Heart right ventricle (tissue), 16 donors: ENCODE data around the gene DCTN2. TPM values are rescaled to one million over a fixed set of nuclear protein-coding genes. Genes with fewer than 3 reads are reported as not detected.
A peak's percentile ranks its signal among the peaks of the same experiment; 100 is the strongest.

Source experiments
- ATAC-seq, 8 donors: fragments of 200-7000 bp; cut with Tn5 transposase; one replicate each; pipeline ENCODE4 v1.9.1; 2020; ENCODE audit warnings: mild to moderate bottlenecking in 8 of 8, moderate library complexity in 8 of 8, moderate number of reproducible peaks in 1 of 8
- DNase-seq, 2 donors: peaks; one replicate each; pipeline ENCODE4 v3.0.0-alpha.2; 2020
- H3K27ac ChIP-seq, 10 donors: fragments of 200-600 bp; sonication (generic) in 2 of 10; one replicate each; pipeline versions ENCODE4 v1.5.0 to v1.8.0; 2020 to 2022; ENCODE audit warnings: mild to moderate bottlenecking in 3 of 10
- H3K27me3 ChIP-seq, 7 donors: fragments of 200-600 bp; one replicate each; pipeline ENCODE4 v1.8.0; 2021 to 2022; ENCODE audit warnings: mild to moderate bottlenecking in 2 of 7
- H3K36me3 ChIP-seq, 9 donors: fragments of 200-600 bp; sonication (generic) in 1 of 9; one replicate each; pipeline versions ENCODE4 v1.5.0 to v1.8.0; 2020 to 2022; ENCODE audit warnings: mild to moderate bottlenecking in 2 of 9
- H3K4me1 ChIP-seq, 9 donors: fragments of 200-600 bp; sonication (generic) in 1 of 9; one replicate each; pipeline versions ENCODE4 v1.5.0 to v1.8.0; 2020 to 2022; ENCODE audit warnings: mild to moderate bottlenecking in 4 of 9
- H3K4me3 ChIP-seq, 10 donors: fragments of 200-600 bp; sonication (generic) in 2 of 10; one replicate each; pipeline versions ENCODE4 v1.5.0 to v1.8.0; 2020 to 2022; ENCODE audit warnings: mild to moderate bottlenecking in 7 of 10, moderate library complexity in 2 of 10
- H3K9me3 ChIP-seq, 11 donors: fragments of 200-600 bp in 10 of 11; sonication (generic) in 2 of 11; one replicate each; pipeline versions ENCODE4 v1.5.0 to v1.8.0; 2013 to 2022; ENCODE audit warnings: mild to moderate bottlenecking in 2 of 11, control low read depth in 1 of 11, moderate library complexity in 1 of 11
- CTCF ChIP-seq, 9 donors: fragments of 200-600 bp; sonication (generic) in 2 of 9; IDR thresholded peaks; one replicate each; pipeline versions ENCODE4 v1.5.0 to v1.8.0; 2021 to 2022; ENCODE audit warnings: antibody characterized with exemption in 9 of 9, mild to moderate bottlenecking in 5 of 9, moderate library complexity in 1 of 9
- WGBS, 2 donors: extraction: QIAGEN DNeasy Blood & Tissue Kit; methylation state at CpG; one replicate each; pipeline ENCODE4 v1.1.7; 2013; ENCODE audit warnings: inconsistent platforms in 1 of 2; 5-methylcytosine and 5-hydroxymethylcytosine counted together
- intact Hi-C, 10 donors: fragments of 100-400 bp; cut with DNase I; formaldehyde crosslinking; loops; one replicate each; pipeline versions ENCODE4 v1.11.1 to v1.14.2; 2022
- microRNA-seq, 2 donors: library from miRNA; unstranded; fragments of <30 nt; microRNA quantifications; one replicate each; pipeline ENCODE4 v1.2.0, GENCODE V29; 2021
- polyA plus RNA-seq, 2 donors: library from polyadenylated mRNA; stranded (reverse); fragments of 200-250 nt; gene quantifications; one replicate each; pipeline ENCODE4 v1.2.3, GENCODE V29; 2013
- total RNA-seq, 10 donors: library from RNA; stranded (reverse); fragmentation: NEBNext Ultra II Directional in 3 of 10; extraction: Animal tissue kit (Norgen Biotek cat#: 25700) in 3 of 10; gene quantifications; one replicate each; pipeline versions ENCODE4 v1.2.1 to v1.2.4, GENCODE V29; 2021 to 2023
- donor health status: Arrhythmogenic right ventricular cardiomyopathy.
- donor health status: ischemic (EF 13 %, LVEDD 7.1; RV severe dilation, severe dysfunction).
- donor health status: healthy with polysubstance abuse.
- donor health status: DM: no; HTN: yes; CAD: no.
- donor health status: DM: no; HTN: no; CAD: no.
- donor health status: ischemic (EF 25% LVEDD 6.9; RV normal size, moderate dysfunction).
- donor health status: ischemic (EF 25% LVEDD 5.7; RV mildly dilated, moderate dysfunction).
- donor health status: healthy.
- donor health status: DM: yes; HTN: yes; CAD: no.
- donor health status: Ischemic cardiomyopathy.
- donor health status: ischemic (EF 35%, LVEDD 5.7; RV mildly dilated, moderate dysfunction).
- donor health status: nonischemic (EF 11% LVEDD 7.7; RV severe dilation, severe dysfunction).
- donor health status: DM: yes; HTN: yes; CAD: no.
- donor health status: PGD.
- donor health status: ischemic (EF 29% LVEDD 5.4; RV normal size, mild dysfunction).
- donor health status: nonischemic (EF 23%, LVEDD 6.1; RV moderate dilation, normal function).

DCTN2 gene
- total and polyA plus RNA-seq, 12 donors = 45.9 to 174 (median 101) TPM

GRCh38 chr12:57487055-57487596, 59.9 kb downstream of the DCTN2 start:
- WGBS, 2 donors = 91 to 93% methylated on average over 27 of the region's 27 CpGs
- Histone ChIP-seq H3K36me3 (peaks cover 0 to 33% (median 23%) of the 10 kb centered on the region in 9 donors), H3K27ac (peak overlapping the region in 8 of 10 donors; percentile 9 to 90 (median 70)), H3K4me1 (peaks cover 9 to 21% (median 13%) of the 10 kb centered on the region in 9 donors), H3K4me3 (peak overlapping the region in 9 of 10 donors; percentile 67 to 96 (median 86)), H3K27me3 (no peaks in the 10 kb centered on the region), H3K9me3 (no peaks in the 10 kb centered on the region)
- no peak for DNase-seq
- TF ChIP-seq CTCF (IDR thresholded peaks at IDR 0.05) = no peak
- intact Hi-C loops = loop anchor here in 1 of 10 donors (1.0 kb wide), 1 partner anchor 33 kb away; the partner anchor contains the start of gene DDIT3
- no peak for ATAC-seq

- H3K4me1 ChIP-seq = peaks cover 9 to 28% (median 13%) of the 10 kb centered on the region in 9 donors
- ATAC-seq = no peak
- no peak for DNase-seq
- no peaks in the 10 kb centered on the region for H3K9me3 ChIP-seq
- TF ChIP-seq CTCF (IDR thresholded peaks at IDR 0.05) = no peak
- intact Hi-C loops = no loop called here
- H3K27me3 ChIP-seq = peaks cover 0 to 10% (median 0%) of the 10 kb centered on the region in 7 donors
- H3K27ac ChIP-seq = no peak overlapping the region
- peaks cover 0 to 18% (median 9%) of the 10 kb centered on the region in 9 donors for H3K36me3 ChIP-seq
- H3K4me3 ChIP-seq = no peak overlapping the region
These were observed 61.3 kb downstream of the DCTN2 start for GRCh38 chr12:57485695-57486094.

GRCh38 chr12:57483466-57483865, 63.5 kb downstream of the DCTN2 start:
- Histone ChIP-seq H3K36me3 (no peaks in the 10 kb centered on the region), H3K9me3 (no peaks in the 10 kb centered on the region), H3K27ac (no peak overlapping the region), H3K4me1 (peaks cover 0 to 38% (median 2%) of the 10 kb centered on the region in 9 donors), H3K27me3 (peaks cover 0 to 22% (median 5%) of the 10 kb centered on the region in 7 donors), H3K4me3 (no peak overlapping the region)
- DNase-seq (no peak), ATAC-seq (no peak)
- intact Hi-C loops = no loop called here
- no peak for TF ChIP-seq CTCF (IDR thresholded peaks at IDR 0.05)
- 45 to 46% methylated on average over 5 of the region's 5 CpGs for WGBS, 2 donors

GRCh38 chr12:57481671-57482070, 65.3 kb downstream of the DCTN2 start:
- H3K36me3 ChIP-seq = no peaks in the 10 kb centered on the region

More at GRCh38 chr12:57481671-57482070, 65.3 kb downstream of the DCTN2 start:
- TF ChIP-seq CTCF (IDR thresholded peaks at IDR 0.05) = no peak
- DNase-seq (no peak), ATAC-seq (no peak)
- intact Hi-C loops = no loop called here
- no peak overlapping the region for H3K4me3 ChIP-seq
- peaks cover 0 to 38% (median 0%) of the 10 kb centered on the region in 9 donors for H3K4me1 ChIP-seq
- peaks cover 0 to 36% (median 12%) of the 10 kb centered on the region in 7 donors for H3K27me3 ChIP-seq
- H3K9me3 ChIP-seq = no peaks in the 10 kb centered on the region
- peak overlapping the region in 1 of 10 donors; percentile 95 for H3K27ac ChIP-seq
- WGBS, 2 donors = 88 to 89% methylated on average over 1 of the region's 1 CpG

Small RNAs within 50 kb of the gene (microRNA-seq; reads per million reads assigned to microRNA genes)
- gene MIR616 (0 to 0.51 reads per million in 2 donors), gene MIR6758 (0 to 1.0 reads per million in 2 donors)

Other genes starting within 250 kb of the DCTN2 start
- 100 to 1,000 TPM in 1 of 10 donors, 10 to 100 TPM in 9; 43.7 to 107 (median 82.9) TPM for gene R3HDM2, start 116.1 kb downstream of the DCTN2 start, total RNA-seq
- gene R3HDM2, start 116.1 kb downstream of the DCTN2 start, polyA plus RNA-seq = 10 to 100 TPM; 15.5 to 17.6 TPM
- under 1 TPM in 1 of 10 donors, not detected in 9; 0.13 TPM for gene INHBC, start 112.4 kb downstream of the DCTN2 start, total RNA-seq
- gene INHBC, start 112.4 kb downstream of the DCTN2 start, polyA plus RNA-seq = under 1 TPM in 1 of 2 donors, not detected in 1; 0.03 TPM
- gene INHBE, start 91.9 kb downstream of the DCTN2 start, total RNA-seq = 1 to 10 TPM in 3 of 10 donors, under 1 TPM in 3, not detected in 4; 0.09 to 1.2 (median 0.71) TPM
- gene INHBE, start 91.9 kb downstream of the DCTN2 start, polyA plus RNA-seq = under 1 TPM in 1 of 2 donors, not detected in 1; 0.01 TPM
- 1 to 10 TPM in 2 of 10 donors, under 1 TPM in 8; 0.12 to 1.2 (median 0.63) TPM for gene GLI1, start 87.4 kb downstream of the DCTN2 start, total RNA-seq
- gene GLI1, start 87.4 kb downstream of the DCTN2 start, polyA plus RNA-seq = under 1 TPM; 0.15 to 0.45 TPM
- 10 to 100 TPM in 2 of 10 donors, 1 to 10 TPM in 7, under 1 TPM in 1; 0.83 to 17.7 (median 3.8) TPM for gene ARHGAP9, start 67.3 kb downstream of the DCTN2 start, total RNA-seq
- gene ARHGAP9, start 67.3 kb downstream of the DCTN2 start, polyA plus RNA-seq = 1 to 10 TPM; 1.8 to 6.7 TPM
- 100 to 1,000 TPM in 1 of 10 donors, 10 to 100 TPM in 9; 56.7 to 105 (median 72.5) TPM for gene MARS1, start 59.1 kb downstream of the DCTN2 start, total RNA-seq
- gene MARS1, start 59.1 kb downstream of the DCTN2 start, polyA plus RNA-seq = 100 to 1,000 TPM in 1 of 2 donors, 10 to 100 TPM in 1; 94.7 to 108 TPM
- gene DDIT3, start 26.7 kb downstream of the DCTN2 start, total RNA-seq = 10 to 100 TPM; 11.2 to 34.1 (median 22.0) TPM
- 100 to 1,000 TPM in 1 of 2 donors, 10 to 100 TPM in 1; 65.2 to 106 TPM for gene DDIT3, start 26.7 kb downstream of the DCTN2 start, polyA plus RNA-seq
- 10 to 100 TPM; 22.8 to 46.9 (median 33.5) TPM for gene MBD6, start 24.4 kb downstream of the DCTN2 start, total RNA-seq
- gene MBD6, start 24.4 kb downstream of the DCTN2 start, polyA plus RNA-seq = 10 to 100 TPM in 1 of 2 donors, 1 to 10 TPM in 1; 8.8 to 35.4 TPM
- under 1 TPM in 5 of 10 donors, not detected in 5; 0.05 to 0.29 (median 0.07) TPM for gene KIF5A, start 2.9 kb upstream of the DCTN2 start, total RNA-seq
- gene KIF5A, start 2.9 kb upstream of the DCTN2 start, polyA plus RNA-seq = under 1 TPM; 0.06 to 0.07 TPM
- gene PIP4K2C, start 44.0 kb upstream of the DCTN2 start, total RNA-seq = 10 to 100 TPM in 9 of 10 donors, 1 to 10 TPM in 1; 9.6 to 17.2 (median 14.7) TPM
- 10 to 100 TPM in 1 of 2 donors, 1 to 10 TPM in 1; 5.8 to 13.6 TPM for gene PIP4K2C, start 44.0 kb upstream of the DCTN2 start, polyA plus RNA-seq
- gene DTX3, start 57.6 kb upstream of the DCTN2 start, total RNA-seq = 10 to 100 TPM; 16.9 to 30.2 (median 22.2) TPM
- gene DTX3, start 57.6 kb upstream of the DCTN2 start, polyA plus RNA-seq = 10 to 100 TPM; 20.9 to 58.2 TPM
- 10 to 100 TPM in 3 of 10 donors, 1 to 10 TPM in 7; 5.0 to 17.6 (median 7.5) TPM for gene ARHGEF25, start 64.2 kb upstream of the DCTN2 start, total RNA-seq
- 10 to 100 TPM; 13.1 to 49.2 TPM for gene ARHGEF25, start 64.2 kb upstream of the DCTN2 start, polyA plus RNA-seq
- 1 to 10 TPM; 2.0 to 9.3 (median 5.5) TPM for gene B4GALNT1, start 86.0 kb upstream of the DCTN2 start, total RNA-seq
- gene B4GALNT1, start 86.0 kb upstream of the DCTN2 start, polyA plus RNA-seq = 1 to 10 TPM; 2.4 to 5.3 TPM
- 100 to 1,000 TPM in 7 of 10 donors, 10 to 100 TPM in 3; 84.9 to 181 (median 113) TPM for gene OS9, start 146.9 kb upstream of the DCTN2 start, total RNA-seq
- gene OS9, start 146.9 kb upstream of the DCTN2 start, polyA plus RNA-seq = 100 to 1,000 TPM in 1 of 2 donors, 10 to 100 TPM in 1; 96.9 to 173 TPM
- 10 to 100 TPM in 2 of 10 donors, 1 to 10 TPM in 8; 3.4 to 13.1 (median 6.6) TPM for gene AGAP2, start 191.6 kb upstream of the DCTN2 start, total RNA-seq
- gene AGAP2, start 191.6 kb upstream of the DCTN2 start, polyA plus RNA-seq = 10 to 100 TPM in 1 of 2 donors, 1 to 10 TPM in 1; 5.3 to 17.3 TPM
- gene TSPAN31, start 197.8 kb upstream of the DCTN2 start, total RNA-seq = 10 to 100 TPM; 21.1 to 37.4 (median 26.9) TPM
- 10 to 100 TPM; 29.8 to 36.6 TPM for gene TSPAN31, start 197.8 kb upstream of the DCTN2 start, polyA plus RNA-seq
- 10 to 100 TPM; 37.0 to 74.0 (median 52.0) TPM for gene CDK4, start 205.1 kb upstream of the DCTN2 start, total RNA-seq
- 10 to 100 TPM; 21.7 to 61.7 TPM for gene CDK4, start 205.1 kb upstream of the DCTN2 start, polyA plus RNA-seq
- gene MARCHF9, start 207.9 kb upstream of the DCTN2 start, total RNA-seq = 10 to 100 TPM; 11.2 to 15.0 (median 13.3) TPM
- 10 to 100 TPM; 14.5 to 20.7 TPM for gene MARCHF9, start 207.9 kb upstream of the DCTN2 start, polyA plus RNA-seq
- under 1 TPM in 2 of 10 donors, not detected in 8; 0.81 to 0.95 TPM for gene CYP27B1, start 219.9 kb upstream of the DCTN2 start, total RNA-seq
- under 1 TPM in 1 of 2 donors, not detected in 1; 0.14 TPM for gene CYP27B1, start 219.9 kb upstream of the DCTN2 start, polyA plus RNA-seq
- 10 to 100 TPM in 2 of 10 donors, 1 to 10 TPM in 8; 5.6 to 15.0 (median 7.9) TPM for gene METTL1, start 224.9 kb upstream of the DCTN2 start, total RNA-seq
- gene METTL1, start 224.9 kb upstream of the DCTN2 start, polyA plus RNA-seq = 10 to 100 TPM; 10.9 to 29.4 TPM
- 1 to 10 TPM; 1.1 to 2.6 (median 1.6) TPM for gene EEF1AKMT3, start 225.4 kb upstream of the DCTN2 start, total RNA-seq
- gene EEF1AKMT3, start 225.4 kb upstream of the DCTN2 start, polyA plus RNA-seq = 1 to 10 TPM; 1.1 to 1.2 TPM
- 10 to 100 TPM; 41.2 to 70.6 (median 52.6) TPM for gene TSFM, start 235.6 kb upstream of the DCTN2 start, total RNA-seq
- 10 to 100 TPM; 22.9 to 58.0 TPM for gene TSFM, start 235.6 kb upstream of the DCTN2 start, polyA plus RNA-seq